Measurements from ENCODE around the gene PEX6. TPM values are rescaled to one million over a fixed set of nuclear protein-coding genes. Genes with fewer than 3 reads are reported as not detected.

The PEX6 gene
- polyA plus RNA-seq, 1 of the 3 experiments (the other 2 are of a cell fraction), result 15.3 TPM

DNA sequence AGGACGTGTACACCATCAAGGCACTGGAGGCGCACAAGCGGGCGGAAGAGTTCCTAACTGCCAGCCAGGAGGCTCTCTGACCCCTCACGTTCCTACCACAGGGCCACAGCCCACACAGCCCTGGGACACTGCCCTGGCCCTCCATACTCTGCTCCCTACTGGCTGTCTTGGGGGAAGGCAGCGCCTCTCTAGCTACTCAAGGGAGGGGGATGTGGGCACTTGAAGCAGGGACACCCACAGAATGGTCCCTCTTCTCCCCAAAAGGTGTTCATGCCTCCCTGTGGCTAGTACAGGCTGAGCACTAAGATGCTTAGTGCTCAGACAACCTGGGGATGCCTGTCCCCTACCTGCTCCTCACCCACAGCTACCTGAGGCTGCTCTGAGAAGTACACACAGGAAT, 32.2 kb upstream of the PEX6 start:
- H2AFZ ChIP-seq (ENCODE audit: low read depth), result no peak overlapping the region
- peaks cover 13% of the 10 kb centered on the region for H3F3A ChIP-seq (replicated peaks; ENCODE audit: insufficient read depth)
- peaks cover 22 to 49% of the 10 kb centered on the region in 2 experiments for H3K36me3 ChIP-seq (replicated peaks in 1 of 2; ENCODE audit: control insufficient read depth in 1 of 2, insufficient read depth in 2 of 2, low read length in 1 of 2)
- peaks cover 49% of the 10 kb centered on the region for H3K79me2 ChIP-seq (ENCODE audit: insufficient read depth)
- 93% methylated on average over 4 of the region's 6 CpGs for WGBS (ENCODE audit: low lambda C conversion rate)
- no peaks in the 10 kb centered on the region for H3K27me3 ChIP-seq (ENCODE audit: insufficient read depth)
- no peak overlapping the region for H3K4me3 ChIP-seq (ENCODE audit: low read depth in 2 of 2, low read length in 1 of 2)
- TF ChIP-seq, protein P1, sequence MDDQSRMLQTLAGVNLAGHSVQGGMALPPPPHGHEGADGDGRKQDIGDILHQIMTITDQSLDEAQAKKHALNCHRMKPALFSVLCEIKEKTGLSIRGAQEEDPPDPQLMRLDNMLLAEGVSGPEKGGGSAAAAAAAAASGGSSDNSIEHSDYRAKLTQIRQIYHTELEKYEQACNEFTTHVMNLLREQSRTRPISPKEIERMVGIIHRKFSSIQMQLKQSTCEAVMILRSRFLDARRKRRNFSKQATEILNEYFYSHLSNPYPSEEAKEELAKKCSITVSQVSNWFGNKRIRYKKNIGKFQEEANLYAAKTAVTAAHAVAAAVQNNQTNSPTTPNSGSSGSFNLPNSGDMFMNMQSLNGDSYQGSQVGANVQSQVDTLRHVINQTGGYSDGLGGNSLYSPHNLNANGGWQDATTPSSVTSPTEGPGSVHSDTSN (IDR thresholded peaks at IDR 0.05), result no peak
- TF ChIP-seq MXI1 (IDR thresholded peaks at IDR 0.05; ENCODE audit: low read depth, low read length) (no peak), GABPA (IDR thresholded peaks at IDR 0.05; ENCODE audit: low read depth) (no peak), YY1 (IDR thresholded peaks at IDR 0.05; ENCODE audit: low read depth) (no peak), SIN3A (IDR thresholded peaks at IDR 0.05; ENCODE audit: borderline replicate concordance, low read depth, low read length) (no peak), RXRA (IDR thresholded peaks at IDR 0.05; ENCODE audit: borderline replicate concordance, low read depth) (no peak), MEF2A (IDR thresholded peaks at IDR 0.05; ENCODE audit: borderline replicate concordance, low read depth) (no peak), FOXJ3 (CRISPR knock-in tag; IDR thresholded peaks at IDR 0.05) (no peak), RAD21 (IDR thresholded peaks at IDR 0.05; ENCODE audit: low read length) (no peak), FOXM1 (IDR thresholded peaks at IDR 0.05; ENCODE audit: low read depth) (no peak), POLR2AphosphoS5 (IDR thresholded peaks at IDR 0.05; ENCODE audit: low read depth, low read length) (no peak), GATA2 (CRISPR knock-in tag; IDR thresholded peaks at IDR 0.05) (no peak), RFX5 (IDR thresholded peaks at IDR 0.05; ENCODE audit: low read length) (no peak), JUND (IDR thresholded peaks at IDR 0.05) (no peak), TEAD4 (IDR thresholded peaks at IDR 0.05; ENCODE audit: borderline replicate concordance, insufficient read depth) (no peak), NFIC (IDR thresholded peaks at IDR 0.05; ENCODE audit: borderline replicate concordance) (no peak), FOSL2 (IDR thresholded peaks at IDR 0.05; ENCODE audit: borderline replicate concordance, low read depth) (no peak)
- TF ChIP-seq, protein P2, sequence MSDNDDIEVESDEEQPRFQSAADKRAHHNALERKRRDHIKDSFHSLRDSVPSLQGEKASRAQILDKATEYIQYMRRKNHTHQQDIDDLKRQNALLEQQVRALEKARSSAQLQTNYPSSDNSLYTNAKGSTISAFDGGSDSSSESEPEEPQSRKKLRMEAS (IDR thresholded peaks at IDR 0.05; ENCODE audit: low read depth), result no peak
- TF ChIP-seq, protein P3, sequence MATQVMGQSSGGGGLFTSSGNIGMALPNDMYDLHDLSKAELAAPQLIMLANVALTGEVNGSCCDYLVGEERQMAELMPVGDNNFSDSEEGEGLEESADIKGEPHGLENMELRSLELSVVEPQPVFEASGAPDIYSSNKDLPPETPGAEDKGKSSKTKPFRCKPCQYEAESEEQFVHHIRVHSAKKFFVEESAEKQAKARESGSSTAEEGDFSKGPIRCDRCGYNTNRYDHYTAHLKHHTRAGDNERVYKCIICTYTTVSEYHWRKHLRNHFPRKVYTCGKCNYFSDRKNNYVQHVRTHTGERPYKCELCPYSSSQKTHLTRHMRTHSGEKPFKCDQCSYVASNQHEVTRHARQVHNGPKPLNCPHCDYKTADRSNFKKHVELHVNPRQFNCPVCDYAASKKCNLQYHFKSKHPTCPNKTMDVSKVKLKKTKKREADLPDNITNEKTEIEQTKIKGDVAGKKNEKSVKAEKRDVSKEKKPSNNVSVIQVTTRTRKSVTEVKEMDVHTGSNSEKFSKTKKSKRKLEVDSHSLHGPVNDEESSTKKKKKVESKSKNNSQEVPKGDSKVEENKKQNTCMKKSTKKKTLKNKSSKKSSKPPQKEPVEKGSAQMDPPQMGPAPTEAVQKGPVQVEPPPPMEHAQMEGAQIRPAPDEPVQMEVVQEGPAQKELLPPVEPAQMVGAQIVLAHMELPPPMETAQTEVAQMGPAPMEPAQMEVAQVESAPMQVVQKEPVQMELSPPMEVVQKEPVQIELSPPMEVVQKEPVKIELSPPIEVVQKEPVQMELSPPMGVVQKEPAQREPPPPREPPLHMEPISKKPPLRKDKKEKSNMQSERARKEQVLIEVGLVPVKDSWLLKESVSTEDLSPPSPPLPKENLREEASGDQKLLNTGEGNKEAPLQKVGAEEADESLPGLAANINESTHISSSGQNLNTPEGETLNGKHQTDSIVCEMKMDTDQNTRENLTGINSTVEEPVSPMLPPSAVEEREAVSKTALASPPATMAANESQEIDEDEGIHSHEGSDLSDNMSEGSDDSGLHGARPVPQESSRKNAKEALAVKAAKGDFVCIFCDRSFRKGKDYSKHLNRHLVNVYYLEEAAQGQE (IDR thresholded peaks at IDR 0.05; ENCODE audit: low read depth, low read length), result no peak
- TF ChIP-seq, protein P4, sequence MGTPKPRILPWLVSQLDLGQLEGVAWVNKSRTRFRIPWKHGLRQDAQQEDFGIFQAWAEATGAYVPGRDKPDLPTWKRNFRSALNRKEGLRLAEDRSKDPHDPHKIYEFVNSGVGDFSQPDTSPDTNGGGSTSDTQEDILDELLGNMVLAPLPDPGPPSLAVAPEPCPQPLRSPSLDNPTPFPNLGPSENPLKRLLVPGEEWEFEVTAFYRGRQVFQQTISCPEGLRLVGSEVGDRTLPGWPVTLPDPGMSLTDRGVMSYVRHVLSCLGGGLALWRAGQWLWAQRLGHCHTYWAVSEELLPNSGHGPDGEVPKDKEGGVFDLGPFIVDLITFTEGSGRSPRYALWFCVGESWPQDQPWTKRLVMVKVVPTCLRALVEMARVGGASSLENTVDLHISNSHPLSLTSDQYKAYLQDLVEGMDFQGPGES (IDR thresholded peaks at IDR 0.05; ENCODE audit: low read depth, low read length), result no peak
- H3K4me1 ChIP-seq (ENCODE audit: control insufficient read depth in 1 of 2, insufficient read depth in 2 of 2, low read depth in 1 of 2, low read length in 1 of 2), result peaks cover 0 to 22% of the 10 kb centered on the region in 2 experiments; a peak in 3 of 4 replicates
- H4K20me1 ChIP-seq (ENCODE audit: insufficient read depth), result peaks cover 4% of the 10 kb centered on the region; the same call in 1 of the 2 replicates
- H3K9me3 ChIP-seq, result no peaks in the 10 kb centered on the region
- H3K4me2 ChIP-seq, result no peak overlapping the region
- POLR2A ChIA-PET, result interaction anchor here (0.5 to 2.4 kb wide), 2 partner anchors 14 to 32 kb away, joined by 3 to 6 read pairs; partner anchors contain the start of gene PEX6
- no peak overlapping the region for H3K27ac ChIP-seq (ENCODE audit: low read depth in 2 of 2, low read length in 1 of 2)
- no peak overlapping the region for H3K9ac ChIP-seq
- DNase-seq, result no peak
- H3K9me2 ChIP-seq, result no peaks in the 10 kb centered on the region
- CTCF ChIA-PET, result interaction anchor here (2.0 to 3.3 kb wide), 3 partner anchors 110 to 132 kb away, joined by 5 to 26 read pairs (median 9); no protein-coding TSS in a partner anchor

Data from SK-N-SH (cell line).